Epithelial cell of proximal tubule (primary cell): ENCODE results near the gene CLIP2. TPM values are rescaled to one million over a fixed set of nuclear protein-coding genes. Genes with fewer than 3 reads are reported as not detected.
A peak's percentile ranks its signal among the peaks of the same experiment; 100 is the strongest.

ENCODE experiments used
- DNase-seq: peaks from one replicate; pipeline ENCODE4 v3.0.0-alpha.2; 2011; ENCODE audit warnings: low read depth
- H3K4me3 ChIP-seq: 2 replicates; pipeline ENCODE4 v1.5.1; 2011; ENCODE audit warnings: low read depth, mild to moderate bottlenecking, low read length
- total RNA-seq: library from RNA; depleted of rRNA; stranded (reverse); fragments of >200 nt; gene quantifications from 2 replicates; pipeline ENCODE4 v1.2.3, GENCODE V29; 2015
- TF ChIP-seq, protein P1 (sequence below): conservative IDR thresholded peaks from 2 replicates; pipeline ENCODE4 v1.5.1; 2012; ENCODE audit warnings: low read depth, mild to moderate bottlenecking, low read length

Gene CLIP2
- total RNA-seq, 1 donor from 2014 or later: 34.3 TPM

DNA sequence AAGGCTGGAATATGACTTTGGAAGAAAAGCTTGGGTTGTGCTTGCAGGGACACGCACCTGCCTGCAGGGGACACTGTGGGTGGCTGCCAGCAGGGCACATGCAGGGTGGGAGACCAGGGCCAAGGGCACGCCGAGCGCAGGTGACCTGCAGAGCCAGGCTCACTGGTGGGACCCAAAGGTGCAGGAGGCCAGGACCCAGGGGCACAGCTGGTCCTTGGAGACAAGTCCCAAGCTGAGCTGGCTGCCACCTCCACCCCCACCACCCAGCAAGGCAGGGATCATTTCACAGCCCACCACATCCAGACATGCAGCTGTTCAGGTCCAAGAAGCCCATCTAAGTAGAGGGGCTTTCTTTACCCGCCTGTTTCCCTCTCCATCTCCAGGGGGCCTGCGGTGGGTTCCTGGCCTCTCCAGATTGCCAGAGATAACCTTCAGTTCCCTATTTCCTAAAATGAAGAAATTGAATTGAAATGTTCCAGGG is 13.8 kb upstream of the CLIP2 start:
- TF ChIP-seq, protein P1, sequence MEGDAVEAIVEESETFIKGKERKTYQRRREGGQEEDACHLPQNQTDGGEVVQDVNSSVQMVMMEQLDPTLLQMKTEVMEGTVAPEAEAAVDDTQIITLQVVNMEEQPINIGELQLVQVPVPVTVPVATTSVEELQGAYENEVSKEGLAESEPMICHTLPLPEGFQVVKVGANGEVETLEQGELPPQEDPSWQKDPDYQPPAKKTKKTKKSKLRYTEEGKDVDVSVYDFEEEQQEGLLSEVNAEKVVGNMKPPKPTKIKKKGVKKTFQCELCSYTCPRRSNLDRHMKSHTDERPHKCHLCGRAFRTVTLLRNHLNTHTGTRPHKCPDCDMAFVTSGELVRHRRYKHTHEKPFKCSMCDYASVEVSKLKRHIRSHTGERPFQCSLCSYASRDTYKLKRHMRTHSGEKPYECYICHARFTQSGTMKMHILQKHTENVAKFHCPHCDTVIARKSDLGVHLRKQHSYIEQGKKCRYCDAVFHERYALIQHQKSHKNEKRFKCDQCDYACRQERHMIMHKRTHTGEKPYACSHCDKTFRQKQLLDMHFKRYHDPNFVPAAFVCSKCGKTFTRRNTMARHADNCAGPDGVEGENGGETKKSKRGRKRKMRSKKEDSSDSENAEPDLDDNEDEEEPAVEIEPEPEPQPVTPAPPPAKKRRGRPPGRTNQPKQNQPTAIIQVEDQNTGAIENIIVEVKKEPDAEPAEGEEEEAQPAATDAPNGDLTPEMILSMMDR: peak; percentile 61
- H3K4me3 ChIP-seq: no peak overlapping the region
- no peak for DNase-seq

DNA sequence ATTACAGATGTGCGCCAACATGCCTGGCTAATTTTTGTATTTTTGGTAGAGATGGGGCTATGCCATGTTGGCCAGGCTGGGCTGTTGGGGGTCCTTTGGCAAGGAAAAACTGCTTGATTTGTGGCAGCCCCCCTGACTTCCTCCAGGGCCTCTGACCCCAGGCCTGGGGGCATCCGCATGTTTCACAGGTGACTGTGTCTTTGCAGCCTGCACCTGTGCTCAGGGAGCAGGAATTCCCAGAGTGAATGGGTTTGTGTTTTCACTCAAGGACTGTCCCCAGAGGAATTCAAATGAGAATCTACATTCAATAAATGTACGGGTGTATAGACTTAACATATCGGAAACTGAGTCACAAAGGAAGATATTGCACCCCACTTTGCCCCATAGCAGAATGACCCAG is 11.6 kb upstream of the CLIP2 start:
- TF ChIP-seq, protein P1: no peak
- DNase-seq: no peak
- no peak overlapping the region for H3K4me3 ChIP-seq

DNA sequence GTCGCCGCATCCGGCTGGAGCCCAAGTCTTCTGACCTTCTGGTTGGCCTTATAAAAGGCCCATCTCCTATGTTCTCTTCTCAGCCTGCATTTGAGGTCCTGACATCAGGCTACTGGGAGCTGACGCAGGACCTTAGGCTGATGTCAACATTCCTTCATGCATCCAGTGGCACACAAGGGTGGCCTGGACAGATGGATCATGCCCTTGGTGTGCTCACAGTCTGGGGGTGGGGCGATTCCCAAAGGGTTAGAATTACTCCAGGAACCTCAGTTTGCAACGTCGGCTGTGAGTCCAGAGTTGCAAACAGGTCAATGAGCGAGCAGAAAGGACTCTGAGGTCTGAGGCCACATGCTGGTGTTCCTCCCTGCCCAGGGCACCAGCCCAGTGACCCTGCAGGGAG is 8.2 kb upstream of the CLIP2 start:
- no peak for DNase-seq
- TF ChIP-seq, protein P1: no peak
- no peak overlapping the region for H3K4me3 ChIP-seq

DNA sequence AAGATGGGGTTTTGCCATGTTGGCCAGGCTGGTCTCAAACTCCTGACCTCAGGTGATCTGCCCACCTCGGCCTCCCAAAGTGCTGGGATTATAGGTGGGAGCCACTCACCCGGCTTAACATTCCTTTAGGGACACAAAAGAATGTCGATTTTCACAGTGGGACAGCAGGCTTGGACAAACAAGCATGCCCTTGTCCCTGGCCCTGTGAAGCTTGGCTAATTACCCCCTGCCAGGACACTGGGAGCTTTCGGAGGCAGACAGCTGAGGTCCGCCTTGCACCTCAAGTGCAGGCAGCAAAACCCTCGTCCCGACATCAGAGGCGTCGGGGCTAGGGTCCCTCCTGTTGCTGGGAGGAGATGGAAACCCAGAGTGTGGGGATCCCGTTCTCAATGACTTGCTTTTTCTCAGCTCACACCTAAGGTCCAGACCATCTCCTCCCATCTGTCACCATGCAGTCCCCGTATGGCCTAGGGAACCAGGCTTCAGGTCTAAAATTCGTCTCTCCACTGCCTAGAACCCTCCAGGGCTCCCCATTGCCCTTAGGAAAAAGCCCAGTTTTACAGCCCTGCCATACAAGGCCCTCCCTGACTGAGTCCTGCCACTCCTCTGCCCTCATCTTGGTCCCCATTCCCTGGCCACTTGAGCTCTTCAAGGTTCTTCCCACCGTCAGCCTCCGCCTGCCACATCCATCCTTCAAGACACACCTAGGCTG is 6.3 kb upstream of the CLIP2 start:
- TF ChIP-seq, protein P1: no peak
- no peak overlapping the region for H3K4me3 ChIP-seq
- DNase-seq: no peak

DNA sequence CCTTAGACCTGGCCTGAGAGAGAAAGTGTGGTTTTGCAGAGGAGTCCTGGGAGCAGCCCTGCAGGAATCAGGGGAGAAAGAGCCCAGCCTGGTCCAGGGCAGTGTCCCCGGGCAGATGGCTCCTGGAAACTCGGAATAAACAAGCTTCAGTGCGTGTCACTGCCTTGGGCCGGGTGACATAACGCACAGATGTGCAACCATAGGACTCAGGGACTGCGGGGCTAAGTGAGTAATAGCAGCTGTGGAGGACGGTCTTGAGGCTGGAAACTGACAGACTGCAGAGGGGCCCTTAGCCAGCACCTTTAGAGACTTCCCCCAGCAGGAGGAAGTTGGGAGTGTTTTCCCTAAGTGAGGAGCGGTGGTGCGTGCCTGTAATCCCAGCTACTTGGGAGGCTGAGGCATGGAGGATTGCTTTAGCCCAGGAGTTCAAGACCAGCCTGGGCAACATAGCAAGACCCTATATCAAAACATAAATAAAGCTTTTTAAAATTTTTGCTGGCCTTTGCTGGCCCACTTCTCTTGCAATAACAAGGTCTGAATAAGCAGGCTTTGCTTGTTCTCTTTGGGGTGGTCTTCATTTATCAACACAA is 5.3 kb upstream of the CLIP2 start:
- no peak for DNase-seq
- TF ChIP-seq, protein P1: no peak
- no peak overlapping the region for H3K4me3 ChIP-seq

DNA sequence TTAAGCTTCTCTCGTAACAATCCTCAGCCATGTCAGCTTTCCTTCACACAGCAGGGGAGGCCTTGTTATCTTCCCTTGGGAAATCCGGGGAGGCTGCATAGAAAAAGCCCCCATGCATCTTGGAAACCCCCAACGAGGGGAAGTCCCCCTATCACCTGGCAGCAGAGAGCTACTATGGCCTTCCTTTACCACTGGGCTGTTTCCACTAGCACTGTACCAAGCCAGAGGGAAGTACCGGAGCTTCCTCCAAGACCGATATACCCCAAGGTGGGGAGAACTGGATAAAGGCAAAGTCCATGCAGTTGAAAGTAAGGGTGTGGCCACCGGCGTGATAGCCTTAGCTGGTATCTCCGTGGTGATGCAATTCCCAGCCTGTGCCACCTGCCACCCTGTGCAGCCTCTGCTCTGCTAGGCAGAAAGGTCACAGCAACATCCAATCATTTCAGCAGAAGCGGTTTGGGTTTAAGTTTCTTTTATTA is 4.4 kb upstream of the CLIP2 start:
- TF ChIP-seq, protein P1: no peak
- no peak for DNase-seq
- H3K4me3 ChIP-seq: no peak overlapping the region
